Epithelial cell of esophagus (primary cell): Measurements from ENCODE around the gene CITED1.

Source experiments
- DNase-seq: peaks from one replicate; pipeline ENCODE4 v3.0.0; 2010; ENCODE audit warnings: low read depth
- H3K4me3 ChIP-seq: 2 replicates; pipeline ENCODE4 v1.5.1; 2011; ENCODE audit warnings: mild to moderate bottlenecking, low read length, control low read depth
- TF ChIP-seq, protein P1 (sequence below): IDR thresholded peaks from 2 replicates; pipeline ENCODE4 v1.5.1; 2011; ENCODE audit warnings: low read depth, mild to moderate bottlenecking, low read length, control low read depth, inconsistent platforms; ENCODE audit not compliant: insufficient read depth; ENCODE audit errors: missing control alignments

Gene CITED1

DNA sequence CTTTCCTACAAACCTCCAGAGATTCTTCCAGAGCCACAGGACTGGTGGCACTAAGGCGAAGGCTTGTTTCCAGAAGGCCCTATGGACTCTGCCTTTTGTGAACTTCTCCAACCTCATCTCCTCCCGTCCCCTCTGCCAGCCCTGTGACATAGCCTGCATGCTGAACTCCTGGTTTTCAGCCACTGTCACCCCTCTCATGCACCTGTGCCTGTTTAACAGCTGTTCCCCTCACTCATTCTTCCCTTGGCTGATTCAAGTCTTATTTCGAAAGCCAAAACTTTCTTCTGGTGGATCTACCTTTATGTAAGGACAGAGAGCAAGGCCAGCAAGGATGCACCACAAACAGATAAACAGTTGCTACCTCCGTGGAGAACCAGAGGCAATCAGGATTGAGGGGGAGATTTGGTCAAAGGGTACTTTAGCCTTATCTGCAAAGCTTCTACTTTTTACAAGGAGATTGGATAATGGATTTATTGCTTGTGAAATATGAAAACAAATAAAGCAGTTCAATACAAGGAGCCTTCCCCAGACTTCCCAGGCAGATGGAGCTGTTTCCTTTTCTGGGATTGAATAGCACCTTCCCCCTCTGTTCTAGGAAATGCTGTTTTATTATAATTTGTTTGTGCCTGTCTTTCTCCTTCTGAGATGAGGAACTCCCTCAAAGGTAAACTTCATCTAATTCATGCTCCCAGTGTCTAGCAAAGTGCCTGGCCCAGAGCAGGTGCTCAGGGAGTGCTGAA is 5.7 kb downstream of the CITED1 start:
- no peak overlapping the region for H3K4me3 ChIP-seq
- TF ChIP-seq, protein P1, sequence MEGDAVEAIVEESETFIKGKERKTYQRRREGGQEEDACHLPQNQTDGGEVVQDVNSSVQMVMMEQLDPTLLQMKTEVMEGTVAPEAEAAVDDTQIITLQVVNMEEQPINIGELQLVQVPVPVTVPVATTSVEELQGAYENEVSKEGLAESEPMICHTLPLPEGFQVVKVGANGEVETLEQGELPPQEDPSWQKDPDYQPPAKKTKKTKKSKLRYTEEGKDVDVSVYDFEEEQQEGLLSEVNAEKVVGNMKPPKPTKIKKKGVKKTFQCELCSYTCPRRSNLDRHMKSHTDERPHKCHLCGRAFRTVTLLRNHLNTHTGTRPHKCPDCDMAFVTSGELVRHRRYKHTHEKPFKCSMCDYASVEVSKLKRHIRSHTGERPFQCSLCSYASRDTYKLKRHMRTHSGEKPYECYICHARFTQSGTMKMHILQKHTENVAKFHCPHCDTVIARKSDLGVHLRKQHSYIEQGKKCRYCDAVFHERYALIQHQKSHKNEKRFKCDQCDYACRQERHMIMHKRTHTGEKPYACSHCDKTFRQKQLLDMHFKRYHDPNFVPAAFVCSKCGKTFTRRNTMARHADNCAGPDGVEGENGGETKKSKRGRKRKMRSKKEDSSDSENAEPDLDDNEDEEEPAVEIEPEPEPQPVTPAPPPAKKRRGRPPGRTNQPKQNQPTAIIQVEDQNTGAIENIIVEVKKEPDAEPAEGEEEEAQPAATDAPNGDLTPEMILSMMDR, result no peak
- DNase-seq, result no peak

DNA sequence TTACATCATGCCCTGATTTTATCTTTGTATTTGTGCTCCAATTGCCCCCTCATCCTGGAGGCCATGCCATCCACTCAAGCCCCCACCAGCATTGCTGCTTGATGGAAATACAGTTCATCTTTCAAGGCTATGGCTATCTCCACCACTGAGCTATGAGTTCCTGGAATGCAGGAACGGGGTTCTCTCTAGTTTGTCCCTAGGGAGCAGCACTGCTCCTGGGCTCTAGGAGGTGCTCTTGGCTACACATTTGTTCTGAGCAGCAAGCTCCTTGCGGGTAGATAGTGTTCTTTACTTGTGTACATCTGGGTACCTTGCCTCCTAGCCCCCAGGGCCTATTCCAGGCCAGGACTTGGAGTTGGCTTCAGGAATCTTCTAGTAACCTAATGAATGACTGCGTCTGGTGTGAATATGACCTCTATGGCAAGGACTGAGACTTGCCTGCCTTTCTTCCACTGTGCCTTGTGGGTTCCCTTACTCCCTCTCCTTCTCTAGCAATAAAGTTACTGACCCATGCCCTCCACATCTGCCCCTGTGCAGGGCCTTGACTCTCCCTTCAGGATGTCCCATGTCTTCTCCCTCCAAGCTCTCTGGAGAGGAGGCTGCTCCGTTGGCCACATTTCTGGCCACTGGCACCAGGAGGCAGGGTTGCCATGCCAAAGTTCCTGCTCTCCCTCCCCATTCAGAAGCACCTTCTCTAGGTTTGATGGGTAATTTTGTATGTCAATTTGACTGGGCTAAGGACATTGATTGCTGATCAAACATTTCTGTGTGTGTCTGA is 7.6 kb downstream of the CITED1 start:
- no peak overlapping the region for H3K4me3 ChIP-seq
- peak; percentile 40 for DNase-seq
- TF ChIP-seq, protein P1, result peak; percentile 27

DNA sequence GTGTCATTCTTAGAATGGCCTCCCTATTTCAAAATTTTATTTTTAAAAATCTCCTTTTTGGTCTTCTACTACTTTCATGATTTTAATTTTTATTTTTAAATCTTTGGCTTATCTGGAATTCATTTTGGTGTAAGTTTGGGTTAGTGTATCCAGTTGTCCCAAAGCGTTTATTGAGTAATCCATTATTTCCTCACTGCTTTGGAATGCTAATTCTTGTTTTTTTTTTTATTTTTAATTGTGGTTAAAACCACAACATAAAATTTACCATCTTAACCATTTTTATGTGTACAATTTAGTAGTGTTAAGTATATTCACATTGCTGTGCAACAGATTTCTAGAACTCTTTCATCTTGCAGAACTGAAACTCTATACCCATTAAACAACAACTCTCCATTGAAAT is 8.7 kb downstream of the CITED1 start:
- H3K4me3 ChIP-seq, result no peak overlapping the region
- TF ChIP-seq, protein P1, result no peak

DNA sequence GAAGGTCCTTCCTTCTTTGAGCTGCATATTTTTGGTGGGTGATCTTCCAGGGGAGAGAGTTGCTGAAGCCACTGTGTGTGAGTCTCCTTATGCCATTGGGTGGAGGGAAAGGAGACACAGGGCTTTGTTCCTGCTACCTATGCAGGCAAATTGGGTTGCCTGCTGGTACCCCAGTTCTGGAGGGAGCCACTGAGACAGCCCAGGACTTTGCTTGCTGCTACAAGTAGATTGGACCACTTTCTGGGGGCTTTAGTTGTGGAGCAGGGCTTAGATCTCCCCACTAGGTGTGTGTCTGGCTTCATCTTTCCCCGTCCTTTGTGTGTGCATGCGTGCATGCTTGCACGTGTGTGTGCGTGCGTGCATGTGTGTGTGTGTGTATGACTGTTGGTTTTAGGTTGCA is 10.0 kb downstream of the CITED1 start:
- no peak for DNase-seq
- H3K4me3 ChIP-seq, result no peak overlapping the region
- TF ChIP-seq, protein P1, result no peak

More for the DNA sequence above, 8.7 kb downstream of the CITED1 start:
- DNase-seq, result no peak

DNA sequence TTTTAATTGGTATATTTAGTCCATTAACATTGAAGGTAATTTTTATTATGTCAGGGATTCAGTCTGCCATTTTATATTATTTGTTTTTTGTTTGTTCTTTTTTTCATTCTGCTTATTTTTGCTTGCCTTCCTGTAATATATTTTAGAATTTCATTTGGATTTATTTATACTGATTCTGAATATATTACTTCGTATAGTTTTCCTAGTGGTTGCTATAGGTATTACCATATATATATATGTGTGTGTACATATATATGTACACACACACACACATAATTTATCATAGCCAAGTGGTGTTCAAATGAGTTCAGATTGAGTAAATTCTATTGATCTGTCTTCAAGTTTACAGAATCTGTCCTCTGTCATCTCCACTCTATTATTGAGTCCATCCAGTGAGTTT is 11.2 kb downstream of the CITED1 start:
- H3K4me3 ChIP-seq, result no peak overlapping the region
- TF ChIP-seq, protein P1, result no peak
- DNase-seq, result no peak

DNA sequence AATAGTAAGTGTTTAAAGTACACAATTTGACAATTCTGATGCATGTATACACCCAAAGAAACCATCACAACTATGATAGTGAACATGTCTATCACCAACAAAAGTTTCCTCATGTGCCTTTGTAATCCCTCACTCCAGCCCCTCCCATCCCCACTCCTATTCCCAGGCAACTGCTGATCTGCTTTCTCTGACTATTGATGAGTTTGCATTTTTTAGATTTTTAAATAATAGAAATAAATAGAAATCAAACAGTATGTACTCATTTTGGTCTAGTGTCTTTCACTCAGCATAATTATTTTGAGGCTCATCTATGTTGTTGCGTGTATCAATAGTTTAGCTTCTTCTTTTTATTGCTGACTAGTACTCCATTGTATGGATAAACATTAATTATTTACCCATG is 23.4 kb downstream of the CITED1 start:
- no peak overlapping the region for H3K4me3 ChIP-seq
- TF ChIP-seq, protein P1, result no peak

DNA sequence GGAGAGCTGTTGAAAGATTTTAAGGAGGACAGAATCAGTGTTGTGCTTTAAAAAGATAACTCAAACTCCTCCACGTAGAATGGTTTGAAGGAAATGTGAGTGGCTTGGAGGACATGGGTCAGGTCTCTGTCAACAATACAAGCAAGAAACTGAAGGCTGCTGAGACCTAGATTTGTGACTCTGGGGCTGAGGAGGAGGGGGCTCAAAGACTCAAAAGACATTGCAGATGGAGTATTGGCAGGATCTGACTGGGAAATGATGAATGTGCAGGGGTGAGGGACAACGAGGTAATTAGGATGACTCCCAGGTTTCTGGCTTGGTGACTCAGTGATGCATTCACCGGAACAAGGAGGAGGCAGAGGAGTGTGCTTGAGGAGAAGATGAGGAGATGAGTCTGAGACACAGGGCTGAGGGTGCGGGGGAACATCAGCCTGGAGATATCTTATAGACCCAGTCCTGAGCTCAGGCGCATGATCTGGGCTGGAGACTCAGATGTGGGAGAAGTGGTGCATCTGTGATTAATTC is 25.3 kb downstream of the CITED1 start:
- TF ChIP-seq, protein P1, result no peak
- H3K4me3 ChIP-seq, result no peak overlapping the region
- DNase-seq, result peak; percentile 78

More for the DNA sequence above, 23.4 kb downstream of the CITED1 start:
- DNase-seq, result no peak
